Measurements from ENCODE around the gene TENT5A.

GRCh38 chr6:81797591-81797990 lies 45.1 kb upstream of the TENT5A start:
- no peak for TF ChIP-seq CTCF (IDR thresholded peaks at IDR 0.05)
- TF ChIP-seq POLR2AphosphoS5 (IDR thresholded peaks at IDR 0.05; ENCODE audit: low read depth, low read length), result no peak
- no peak for TF ChIP-seq TCF7L2 (IDR thresholded peaks at IDR 0.05; ENCODE audit: low read depth, low read length)
- TF ChIP-seq REST (IDR thresholded peaks at IDR 0.05; ENCODE audit: insufficient read depth in 1 of 2, low read depth in 2 of 2, low read length in 1 of 2), result no peak

Measured in Panc1 (cell line).